ENCODE measurements around the gene CACNA1A.
"Not testable (repeated sequence)": the region's sequence is repeated elsewhere in the genome, so short reads cannot be mapped to it uniquely, and the experiment has no call there.

The CACNA1A gene

DNA sequence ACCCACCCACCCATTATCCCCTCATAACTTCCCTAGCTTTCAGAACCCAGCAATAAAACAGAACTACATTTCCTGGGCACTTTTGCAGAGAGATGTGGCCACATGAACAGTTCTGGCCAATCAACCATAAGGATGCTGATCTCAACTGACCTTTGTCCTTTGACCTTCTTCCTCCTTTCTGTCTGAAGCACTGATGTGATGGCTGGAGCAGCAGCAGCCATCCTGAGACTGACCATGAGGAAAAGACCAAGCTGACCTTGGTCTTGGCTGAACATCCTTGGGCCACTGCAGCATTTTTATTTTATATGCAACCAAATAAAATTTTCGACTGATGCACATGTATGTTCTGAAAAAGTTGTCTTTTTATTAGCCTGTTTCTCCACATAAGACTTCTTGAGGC is 33.1 kb upstream of the CACNA1A start:
- DNase-seq (ENCODE audit: low read depth) = no peak
- TF ChIP-seq, protein P1, sequence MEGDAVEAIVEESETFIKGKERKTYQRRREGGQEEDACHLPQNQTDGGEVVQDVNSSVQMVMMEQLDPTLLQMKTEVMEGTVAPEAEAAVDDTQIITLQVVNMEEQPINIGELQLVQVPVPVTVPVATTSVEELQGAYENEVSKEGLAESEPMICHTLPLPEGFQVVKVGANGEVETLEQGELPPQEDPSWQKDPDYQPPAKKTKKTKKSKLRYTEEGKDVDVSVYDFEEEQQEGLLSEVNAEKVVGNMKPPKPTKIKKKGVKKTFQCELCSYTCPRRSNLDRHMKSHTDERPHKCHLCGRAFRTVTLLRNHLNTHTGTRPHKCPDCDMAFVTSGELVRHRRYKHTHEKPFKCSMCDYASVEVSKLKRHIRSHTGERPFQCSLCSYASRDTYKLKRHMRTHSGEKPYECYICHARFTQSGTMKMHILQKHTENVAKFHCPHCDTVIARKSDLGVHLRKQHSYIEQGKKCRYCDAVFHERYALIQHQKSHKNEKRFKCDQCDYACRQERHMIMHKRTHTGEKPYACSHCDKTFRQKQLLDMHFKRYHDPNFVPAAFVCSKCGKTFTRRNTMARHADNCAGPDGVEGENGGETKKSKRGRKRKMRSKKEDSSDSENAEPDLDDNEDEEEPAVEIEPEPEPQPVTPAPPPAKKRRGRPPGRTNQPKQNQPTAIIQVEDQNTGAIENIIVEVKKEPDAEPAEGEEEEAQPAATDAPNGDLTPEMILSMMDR (IDR thresholded peaks at IDR 0.05; ENCODE audit: low read length, missing control alignments) = no peak
- no peak overlapping the region for H3K4me3 ChIP-seq (replicated peaks; ENCODE audit: low read depth, low read length)

- DNase-seq (ENCODE audit: low read depth) = no peak
- no peak overlapping the region for H3K4me3 ChIP-seq (replicated peaks; ENCODE audit: low read depth, low read length)
- TF ChIP-seq, protein P1 (IDR thresholded peaks at IDR 0.05; ENCODE audit: low read length, missing control alignments) = no peak
These were observed 32.4 kb upstream of the CACNA1A start for GRCh38 chr19:13538601-13539253.

DNA sequence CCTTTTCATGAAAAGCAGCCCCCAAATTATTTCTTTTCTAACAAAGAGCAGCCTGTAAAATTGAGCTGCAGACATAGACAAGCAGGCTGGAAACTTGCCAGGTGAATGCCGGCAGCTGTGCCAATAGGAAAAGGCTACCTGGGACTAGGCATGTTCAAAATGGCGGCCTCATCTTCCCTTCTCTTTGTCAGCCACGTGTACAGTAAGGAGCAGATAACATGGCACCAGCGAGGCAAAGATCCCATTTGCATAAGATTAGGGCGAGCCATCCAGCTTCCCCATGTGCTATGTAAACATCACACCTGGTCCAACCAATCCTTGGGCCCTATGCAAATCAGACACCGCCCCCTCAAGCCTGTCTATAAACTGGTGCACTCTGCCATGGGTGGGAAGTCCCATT is 31.2 kb upstream of the CACNA1A start:
- DNase-seq (ENCODE audit: low read depth) = no peak
- H3K4me3 ChIP-seq (replicated peaks; ENCODE audit: low read depth, low read length) = no peak overlapping the region
- TF ChIP-seq, protein P1 (IDR thresholded peaks at IDR 0.05; ENCODE audit: low read length, missing control alignments) = no peak

DNA sequence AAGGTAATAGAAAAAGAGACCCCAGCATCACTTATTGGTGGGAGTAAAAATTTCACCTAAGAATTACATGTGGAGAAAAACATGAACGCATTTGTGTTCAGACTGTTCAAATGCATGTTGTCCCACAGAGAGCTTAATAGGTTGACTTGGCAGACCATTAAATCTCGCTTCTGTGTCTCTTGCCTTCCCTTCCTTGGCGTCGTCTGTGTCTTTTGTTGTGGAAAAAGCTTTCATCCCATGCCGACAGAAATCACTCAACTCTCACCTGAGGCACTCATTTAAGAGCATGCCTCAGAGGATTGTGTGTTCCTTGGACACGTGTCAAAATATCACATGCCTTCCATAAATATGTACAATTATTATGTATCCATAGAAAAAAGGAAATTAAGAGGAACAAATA is 24.4 kb upstream of the CACNA1A start:
- no peak overlapping the region for H3K4me3 ChIP-seq (replicated peaks; ENCODE audit: low read depth, low read length)
- no peak for DNase-seq (ENCODE audit: low read depth)
- TF ChIP-seq, protein P1 (IDR thresholded peaks at IDR 0.05; ENCODE audit: low read length, missing control alignments) = no peak

DNA sequence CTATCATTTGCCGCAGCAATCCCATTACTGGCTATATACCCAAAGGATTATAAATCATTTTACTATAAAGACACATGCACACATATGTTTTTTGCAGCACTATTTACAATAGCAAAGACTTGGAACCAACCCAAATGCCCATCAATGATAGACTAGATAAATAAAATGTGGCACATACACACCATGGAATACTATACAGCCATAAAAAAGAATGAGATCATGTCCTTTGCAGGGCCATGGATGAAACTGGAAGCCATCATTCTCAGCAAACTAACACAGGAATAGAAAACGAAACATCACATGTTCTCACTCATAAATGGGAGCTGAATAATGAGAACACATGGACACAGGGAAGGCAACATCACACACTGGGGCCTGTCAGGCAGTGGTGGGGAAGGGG is 23.4 kb upstream of the CACNA1A start:
- not testable (repeated sequence) for H3K4me3 ChIP-seq (replicated peaks; ENCODE audit: low read depth, low read length); DNase-seq (ENCODE audit: low read depth)

DNA sequence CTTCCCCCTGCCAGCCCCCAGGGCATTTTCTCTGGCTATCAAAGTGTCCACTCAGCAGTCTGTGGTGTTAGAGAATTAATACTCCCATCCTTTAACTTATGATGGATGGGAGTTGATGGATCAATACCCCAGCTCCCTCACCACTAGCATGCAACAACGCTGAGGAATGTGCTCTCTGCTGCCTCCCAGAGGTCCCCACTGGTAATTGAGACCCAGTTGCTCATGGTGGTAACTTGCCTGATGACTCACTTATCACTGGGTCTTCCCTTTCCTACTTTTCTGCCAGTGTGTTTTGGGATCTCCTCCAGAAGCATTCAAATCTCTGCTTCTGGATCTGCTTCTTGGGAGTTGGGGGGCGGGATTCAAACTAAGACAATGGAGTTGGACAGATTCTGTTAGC is 20.3 kb upstream of the CACNA1A start:
- DNase-seq (ENCODE audit: low read depth) = peak; percentile 10
- TF ChIP-seq, protein P1 (IDR thresholded peaks at IDR 0.05; ENCODE audit: low read length, missing control alignments) = peak; percentile 14
- H3K4me3 ChIP-seq (replicated peaks; ENCODE audit: low read depth, low read length) = no peak overlapping the region

DNA sequence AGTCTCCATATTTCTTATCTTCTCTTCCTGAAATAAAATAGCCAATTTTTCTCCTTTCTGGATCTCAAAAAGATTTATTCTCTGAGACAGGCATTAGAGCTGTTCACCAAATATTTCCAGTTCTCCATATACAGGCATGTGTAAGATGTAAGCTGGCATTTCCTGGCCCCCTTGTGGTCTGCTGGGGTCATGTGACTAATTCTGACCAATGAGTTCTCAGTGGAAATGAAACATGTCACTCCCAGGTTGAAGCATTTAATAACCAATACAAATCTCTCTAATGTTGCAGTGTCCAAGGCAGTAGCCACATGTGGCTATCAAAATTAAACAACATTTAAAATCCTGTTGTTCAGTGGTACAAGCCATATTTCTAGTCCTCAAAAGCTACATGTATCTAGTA is 14.8 kb upstream of the CACNA1A start:
- TF ChIP-seq, protein P1 (IDR thresholded peaks at IDR 0.05; ENCODE audit: low read length, missing control alignments) = no peak
- DNase-seq (ENCODE audit: low read depth) = no peak
- H3K4me3 ChIP-seq (replicated peaks; ENCODE audit: low read depth, low read length) = no peak overlapping the region
